AML-193 (cell line): ENCODE measurements around the gene PLCE1.
"Not testable (repeated sequence)": the region's sequence is repeated elsewhere in the genome, so short reads cannot be mapped to it uniquely, and the experiment has no call there.

Experiments
- DNase-seq, 2 experiments: peaks; one replicate each; lab custom pipeline; 2025; lab: John Stamatoyannopoulos, UW

The PLCE1 gene

DNA sequence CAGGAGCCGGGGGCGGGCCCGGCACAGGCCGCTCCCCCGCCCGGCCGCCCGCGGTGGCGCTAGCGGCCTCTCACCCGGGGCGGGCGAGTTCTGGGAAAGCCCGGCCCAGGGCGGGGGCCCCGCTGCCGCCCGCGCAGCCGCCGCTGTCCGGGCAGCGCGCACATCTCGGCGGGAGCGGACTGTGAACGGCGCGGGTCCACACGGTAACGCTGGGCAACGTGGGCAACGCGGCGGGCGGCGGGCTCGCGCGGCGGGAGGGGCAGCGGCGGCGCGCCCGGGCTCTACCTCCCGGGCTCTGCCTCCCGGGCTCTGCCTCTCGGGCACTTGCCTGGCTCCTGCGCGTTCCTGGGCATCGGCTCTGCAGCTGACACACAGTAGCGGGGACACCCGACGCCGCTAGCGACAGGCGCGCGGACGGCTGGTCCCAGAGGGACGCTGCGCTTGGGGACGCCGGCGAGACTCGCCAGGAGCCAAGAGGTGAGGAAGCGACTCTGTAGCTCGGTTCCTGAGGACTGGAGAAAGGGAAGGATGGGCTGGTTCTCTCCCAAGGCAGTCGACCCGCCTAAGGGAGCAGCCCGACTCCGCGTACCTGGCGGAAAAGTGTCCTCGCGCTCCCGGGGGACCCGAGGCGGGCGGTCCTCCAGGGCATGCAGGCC is at the start of gene PLCE1:
Gene PLCE1, plus strand, starts transcription at position 150 of the 656 bp plus-strand sequence. CDS start 37,116 bp downstream, outside the sequence.
- no peak for DNase-seq

DNA sequence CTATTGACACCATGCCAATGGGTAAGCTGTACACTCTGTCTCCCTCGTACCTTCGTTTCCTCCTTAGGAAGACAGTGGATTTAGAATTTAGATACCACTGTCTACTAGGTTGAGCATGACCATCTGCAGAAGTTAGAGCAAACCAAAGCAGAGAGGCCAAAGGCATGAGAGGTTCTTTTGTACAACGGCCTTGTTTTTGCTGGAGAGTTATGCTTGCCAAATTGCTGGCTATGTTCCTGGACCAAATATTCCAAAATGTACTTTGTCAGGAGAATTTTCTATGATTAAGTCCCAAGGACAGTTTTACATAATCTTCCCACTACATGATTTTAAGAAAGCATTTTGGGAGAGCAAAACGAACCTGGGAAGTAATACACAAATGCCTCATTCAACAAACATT is 47.9 kb upstream of the PLCE1 start:
- no peak for DNase-seq

DNA sequence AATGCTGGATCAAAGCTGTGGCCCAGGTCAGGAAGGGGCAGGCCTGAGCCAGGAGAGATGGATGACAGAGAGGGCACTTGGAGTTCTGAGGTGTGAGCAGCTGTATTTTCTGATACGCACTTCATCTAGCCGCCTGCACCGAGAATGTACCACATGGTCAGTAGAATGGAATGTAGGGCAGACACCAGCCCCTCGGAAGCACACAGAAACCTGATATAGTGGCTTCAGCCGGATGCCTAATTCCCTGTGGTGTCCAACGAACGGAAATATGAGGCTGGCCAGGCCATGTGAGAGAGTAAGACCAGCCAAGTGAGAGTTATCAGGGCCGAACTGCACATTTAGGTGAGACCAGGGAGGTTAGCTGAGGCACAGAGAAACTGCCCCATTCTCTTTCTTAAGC is 46.7 kb upstream of the PLCE1 start:
- DNase-seq = no peak

DNA sequence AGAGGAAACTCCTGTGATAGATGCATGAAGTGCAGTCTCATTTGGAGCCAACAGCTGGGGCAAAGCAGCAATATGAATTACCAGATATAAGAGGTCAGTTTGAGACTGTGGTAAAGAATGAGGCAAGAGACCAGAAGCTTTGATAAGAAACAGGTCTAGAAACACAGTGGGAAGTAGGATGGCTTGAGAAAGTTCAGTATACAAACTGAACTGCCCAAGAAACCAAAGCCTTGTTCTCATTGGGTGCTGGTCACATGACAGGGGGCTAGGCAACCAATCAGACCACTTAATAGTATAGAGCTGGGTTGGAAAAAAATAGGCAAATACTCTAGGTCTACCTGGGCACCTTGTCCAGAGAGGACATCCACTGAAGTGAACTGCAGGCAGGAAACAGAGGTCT is 46.2 kb upstream of the PLCE1 start:
- DNase-seq = no peak

DNA sequence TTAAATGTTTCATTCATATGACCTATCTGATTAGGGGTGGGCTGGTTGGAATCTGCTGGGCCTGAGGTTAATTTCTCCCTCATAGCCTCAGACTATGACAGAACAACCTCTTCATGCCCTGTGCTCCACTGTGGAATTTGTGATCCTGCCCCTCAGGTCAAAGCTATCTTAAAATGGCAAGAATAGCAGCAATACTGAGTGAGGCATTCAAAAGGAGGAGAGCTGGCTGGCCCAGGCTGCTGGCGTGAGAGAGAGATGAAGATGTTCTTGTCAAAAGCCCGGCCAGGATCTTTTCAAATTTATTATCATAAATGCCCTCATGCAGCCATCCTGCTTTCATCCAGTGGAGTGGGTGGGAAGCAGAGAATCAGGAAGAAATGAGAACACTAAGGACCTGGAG is 41.8 kb upstream of the PLCE1 start:
- DNase-seq = no peak

DNA sequence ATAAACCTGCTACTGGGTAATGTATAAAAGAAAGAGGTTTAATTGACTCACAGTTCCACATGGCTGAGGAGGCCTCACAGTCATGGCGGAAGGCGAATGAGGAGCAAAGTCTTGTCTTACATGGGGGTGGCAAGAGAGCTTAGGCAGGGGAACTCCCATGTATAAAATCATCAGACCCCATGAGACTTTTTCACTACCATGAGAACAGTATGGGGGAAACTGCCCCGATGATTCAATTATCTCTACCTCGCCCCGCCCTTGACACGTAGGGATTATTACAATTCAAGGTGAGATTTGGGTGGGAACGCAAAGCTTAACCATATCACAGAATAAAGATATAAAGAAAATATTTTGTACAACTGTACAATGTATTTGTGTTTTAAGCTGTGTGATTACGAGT is 39.4 kb upstream of the PLCE1 start:
- no peak for DNase-seq

DNA sequence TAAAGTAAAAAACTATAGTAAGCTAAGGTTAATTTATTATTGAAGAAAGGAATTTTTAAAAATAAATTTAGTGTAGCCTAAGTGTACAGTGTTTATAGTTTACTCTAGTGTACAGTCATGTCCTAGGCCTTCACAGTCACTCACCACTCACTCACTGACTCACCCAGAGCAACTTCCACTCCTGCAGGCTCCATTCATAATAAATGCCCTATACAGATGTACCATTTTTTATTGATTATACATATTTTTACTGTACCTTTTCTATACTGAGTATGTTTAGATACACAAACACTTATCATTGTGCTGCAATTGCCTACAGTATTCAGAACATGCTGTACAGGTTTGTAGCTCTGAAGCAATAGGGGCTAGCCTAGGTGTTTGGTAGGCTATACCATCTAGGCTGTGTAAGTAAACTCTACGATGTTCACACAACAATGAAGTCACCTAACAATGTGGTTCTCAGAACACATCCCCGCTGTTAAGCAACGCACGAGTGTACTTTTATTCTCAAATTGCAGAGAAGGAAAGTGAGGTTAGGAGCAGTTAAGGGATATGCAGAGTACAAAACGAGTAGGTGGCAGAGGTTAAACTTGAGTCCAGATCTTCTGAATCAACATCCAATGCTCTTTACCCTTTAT is 38.9 kb upstream of the PLCE1 start:
- DNase-seq = no peak

DNA sequence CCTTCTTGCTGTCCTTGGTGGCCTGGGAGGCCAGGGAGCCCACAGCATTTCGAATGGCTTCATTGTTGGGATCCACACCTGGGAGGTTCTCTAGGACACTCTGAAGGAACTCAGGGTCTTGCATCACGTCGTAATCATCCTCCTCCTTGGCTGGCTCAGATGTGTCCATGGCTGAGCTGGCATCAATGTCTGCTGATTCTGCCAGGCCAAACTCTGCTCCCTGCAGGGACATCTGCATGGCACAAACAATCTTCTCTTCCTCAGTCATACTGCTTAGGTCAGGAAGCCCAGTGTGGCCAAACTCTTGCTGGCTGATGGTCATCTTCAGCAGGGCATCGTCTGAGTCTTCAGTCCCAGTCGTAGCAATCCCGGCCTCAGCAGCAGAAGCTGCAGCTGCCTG is 34.9 kb upstream of the PLCE1 start:
- DNase-seq = no peak

DNA sequence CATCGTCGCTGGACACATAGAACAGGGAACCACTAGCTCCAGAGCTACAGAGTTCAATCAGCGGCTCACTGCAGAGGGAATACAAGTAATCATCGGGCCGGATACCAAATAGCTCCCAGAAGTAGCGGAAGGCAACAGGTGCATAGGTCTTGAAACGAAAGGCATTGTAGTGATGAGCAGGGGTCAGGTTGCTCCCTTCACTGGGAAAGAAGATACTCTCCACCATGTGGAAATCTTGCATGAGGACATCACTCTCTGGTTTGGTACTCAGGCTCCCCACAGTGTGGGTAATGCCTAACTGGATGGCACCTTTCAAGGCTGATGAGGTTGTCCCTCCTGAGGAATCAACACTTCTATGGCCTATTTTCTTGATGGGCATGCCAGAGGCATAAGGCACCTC is 32.7 kb upstream of the PLCE1 start:
- DNase-seq = not testable (repeated sequence)

DNA sequence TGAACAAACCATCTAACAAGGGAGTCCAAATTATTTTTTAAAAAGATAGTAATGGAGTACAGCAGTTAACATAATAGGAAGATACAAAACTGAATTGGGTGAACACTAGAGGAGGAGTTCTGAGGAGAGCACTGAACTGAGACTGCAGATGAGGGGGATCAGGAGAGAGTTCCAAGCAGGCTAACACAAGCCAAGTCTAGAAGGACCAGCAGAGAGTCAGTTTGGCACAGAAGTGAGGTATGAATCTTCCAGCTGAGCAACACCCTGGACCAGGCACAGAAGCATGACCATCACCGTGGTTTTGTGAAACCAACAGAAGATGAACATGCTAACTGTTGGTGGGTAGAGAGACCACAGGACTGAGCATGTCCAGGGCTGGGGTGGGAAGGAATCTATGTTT is 30.8 kb upstream of the PLCE1 start:
- DNase-seq = no peak

DNA sequence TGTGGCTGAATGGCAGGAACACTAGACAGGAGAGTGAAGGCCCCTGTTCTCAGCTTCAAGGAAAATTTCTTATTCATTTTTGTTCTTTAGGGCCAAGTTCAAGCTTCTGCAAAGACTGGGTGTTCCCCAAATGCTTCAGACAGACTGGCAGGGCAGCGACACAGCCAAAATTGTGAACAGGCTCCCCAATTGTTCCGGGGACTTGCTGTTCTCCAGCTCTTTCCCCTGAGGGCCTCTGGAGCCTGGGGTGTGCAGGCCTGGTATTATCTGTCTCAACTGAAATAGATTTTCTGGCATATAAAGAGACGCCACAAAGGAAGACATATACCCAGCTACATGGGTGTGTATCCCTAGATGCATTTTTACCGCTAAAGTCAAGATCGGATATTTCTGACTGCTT is 30.3 kb upstream of the PLCE1 start:
- no peak for DNase-seq

DNA sequence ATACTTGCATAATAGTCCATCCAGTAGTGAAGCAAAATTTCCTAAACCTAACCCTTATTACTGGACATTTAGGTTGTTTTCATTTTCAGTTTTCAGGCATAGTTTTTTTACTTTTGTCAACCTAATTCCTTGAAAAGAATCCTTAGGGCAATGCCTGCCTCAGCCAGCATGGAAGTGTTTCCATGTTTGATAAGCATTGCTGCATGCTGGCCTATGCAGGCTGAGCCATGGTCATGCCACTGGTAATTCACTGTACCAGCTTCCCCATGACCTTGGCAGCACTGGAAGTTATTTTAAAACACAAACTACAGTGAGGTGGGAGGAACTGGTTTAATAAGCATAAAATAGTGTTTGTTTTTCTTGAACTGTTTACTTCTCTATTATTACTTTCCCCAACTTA is 27.8 kb upstream of the PLCE1 start:
- no peak for DNase-seq

DNA sequence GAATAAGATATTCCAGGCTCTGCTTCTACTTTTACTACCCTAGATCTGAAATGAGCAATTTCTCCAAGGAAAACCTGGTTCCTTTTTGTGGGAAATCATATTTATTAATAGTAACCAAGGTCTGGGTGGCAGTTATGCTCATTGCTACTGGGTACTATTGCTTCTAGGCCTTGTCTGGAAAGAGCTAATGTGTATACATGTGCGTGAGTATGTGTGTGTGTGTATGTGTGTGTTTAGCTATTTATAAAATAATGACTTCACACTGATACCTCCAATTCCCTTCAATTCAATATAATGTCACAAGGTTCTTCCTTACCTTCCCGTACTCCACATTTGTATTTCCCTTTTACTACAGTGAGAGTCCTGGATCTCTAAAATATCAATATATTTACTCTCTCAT is 26.0 kb upstream of the PLCE1 start:
- no peak for DNase-seq

DNA sequence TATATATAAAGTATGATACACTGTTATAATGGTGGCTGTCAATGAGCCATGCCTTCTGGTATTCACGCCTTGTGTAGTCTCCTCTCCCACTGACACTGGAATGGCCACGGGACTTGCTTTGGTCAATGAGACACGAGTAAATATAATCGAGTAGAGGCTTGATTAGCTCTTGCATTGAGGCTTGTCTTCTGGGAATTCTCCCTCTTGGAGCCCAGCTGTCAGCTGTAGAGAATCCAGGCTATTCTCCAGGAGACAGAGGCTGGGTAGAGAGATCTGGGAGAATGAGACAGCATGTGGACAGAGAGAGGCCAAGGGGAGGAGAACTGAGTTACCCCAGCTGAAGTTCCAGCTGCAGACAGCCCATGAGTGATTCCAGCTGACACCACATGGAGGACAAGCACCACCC is 25.2 kb upstream of the PLCE1 start:
- DNase-seq = no peak

DNA sequence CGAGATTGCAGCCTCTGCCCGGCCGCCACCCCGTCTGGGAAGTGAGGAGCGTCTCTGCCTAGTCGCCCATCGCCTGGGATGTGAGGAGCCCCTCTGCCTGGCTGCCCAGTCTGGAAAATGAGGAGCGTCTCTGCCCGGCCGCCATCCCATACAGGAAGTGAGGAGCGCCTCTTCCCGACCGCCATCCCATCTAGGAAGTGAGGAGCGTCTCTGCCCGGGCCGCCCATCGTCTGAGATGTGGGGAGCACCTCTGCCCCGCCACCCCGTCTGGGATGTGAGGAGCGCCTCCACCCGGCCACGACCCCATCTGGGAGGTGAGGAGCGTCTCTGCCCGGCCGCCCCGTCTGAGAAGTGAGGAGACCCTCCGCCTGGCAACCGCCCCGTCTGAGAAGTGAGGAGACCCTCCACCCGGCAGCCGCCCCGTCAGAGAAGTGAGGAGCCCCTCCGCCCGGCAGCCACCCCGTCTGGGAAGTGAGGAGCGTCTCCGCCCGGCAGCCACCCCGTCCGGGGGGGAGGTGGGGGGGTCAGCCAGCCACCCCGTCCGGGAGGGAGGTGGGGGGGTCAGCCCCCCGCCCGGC is 23.2 kb upstream of the PLCE1 start:
- not testable (repeated sequence) for DNase-seq

DNA sequence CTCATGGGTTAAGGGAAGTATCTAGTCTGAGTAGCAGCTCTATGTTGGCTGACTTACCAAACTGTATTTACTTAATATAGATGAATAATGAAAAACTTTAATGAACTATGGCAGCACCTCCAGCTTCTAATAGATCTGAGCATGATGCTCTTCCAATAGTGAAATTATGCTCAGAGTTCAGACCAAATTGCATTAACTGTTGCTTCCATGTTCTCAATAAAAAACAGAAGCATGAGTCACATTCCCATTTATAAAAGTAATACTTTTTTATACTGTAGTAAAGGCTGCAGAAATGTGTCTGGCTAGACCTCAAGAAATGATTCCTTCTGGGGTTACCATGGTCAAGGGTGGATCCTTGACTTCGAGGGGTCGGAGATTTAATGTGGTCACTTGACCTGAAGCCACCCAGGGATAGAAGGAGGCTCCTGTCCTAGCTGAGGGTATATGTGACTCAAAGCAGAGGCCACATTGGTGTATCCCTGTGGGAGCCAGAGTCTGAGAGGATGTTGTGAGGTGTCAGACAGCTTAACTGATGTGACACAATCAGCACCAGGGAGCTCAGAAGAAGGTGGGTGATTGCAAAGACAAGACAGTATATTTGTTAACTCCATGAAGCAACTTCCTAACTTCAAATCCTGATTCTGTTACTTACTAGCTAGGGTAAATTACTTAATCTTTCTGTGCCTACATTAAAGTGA is 19.8 kb upstream of the PLCE1 start:
- DNase-seq = no peak

DNA sequence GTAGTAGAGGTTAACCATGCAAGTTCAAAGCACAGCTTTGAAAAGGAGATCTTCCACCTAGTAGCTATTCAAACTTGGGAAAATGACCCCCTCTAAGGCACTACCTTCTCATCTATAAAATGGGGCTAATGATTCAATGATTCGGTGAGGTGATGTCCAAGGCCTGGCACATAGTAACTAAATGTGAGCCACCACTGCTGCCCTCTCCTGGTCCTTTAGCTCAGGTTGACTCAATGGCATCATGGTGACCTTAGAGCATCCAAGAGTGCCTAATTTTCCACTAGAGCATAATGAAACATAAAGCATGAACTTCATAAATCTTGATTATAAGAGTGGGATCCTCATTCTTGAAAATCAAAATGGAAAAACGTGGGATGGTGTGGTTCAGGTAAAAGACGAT is 16.3 kb upstream of the PLCE1 start:
- no peak for DNase-seq

DNA sequence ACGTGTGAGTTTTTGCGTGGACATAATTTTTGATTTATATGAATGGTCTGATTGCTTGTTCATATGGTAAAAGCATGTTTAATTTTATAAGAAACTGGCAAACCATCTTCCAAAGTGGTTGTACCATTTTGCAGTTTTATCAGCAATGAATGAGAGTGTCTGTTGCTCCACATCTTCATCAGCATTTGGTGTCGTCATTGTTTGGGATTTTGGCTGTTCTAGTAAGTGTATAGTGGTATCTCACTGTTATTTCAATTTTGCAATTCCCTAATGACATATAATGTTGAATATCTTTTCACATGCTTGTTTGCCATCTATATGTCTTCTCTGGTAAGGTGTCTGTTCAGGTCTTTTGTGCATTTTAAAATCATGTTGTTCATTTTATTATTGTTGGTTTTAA is 13.2 kb upstream of the PLCE1 start:
- DNase-seq = no peak

DNA sequence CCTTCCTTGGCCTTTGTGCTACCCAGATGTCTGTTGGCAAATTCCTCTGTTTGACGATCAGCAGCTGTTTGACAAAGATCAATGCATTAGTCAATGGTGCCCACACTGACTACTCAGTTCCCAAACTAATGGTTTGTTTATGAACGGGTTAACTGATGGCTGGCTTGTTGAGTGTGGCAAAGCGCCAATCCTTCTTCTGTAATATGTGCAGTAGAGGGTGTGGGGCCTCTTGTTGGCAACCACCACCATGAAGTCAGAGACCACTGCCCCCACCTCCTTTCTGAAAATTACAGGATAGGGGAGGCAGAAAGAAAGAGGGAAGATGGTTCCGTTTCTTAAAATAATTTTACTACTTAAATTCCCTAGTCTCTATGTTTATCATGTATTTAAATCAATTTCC is 2.6 kb upstream of the PLCE1 start:
- DNase-seq = no peak

DNA sequence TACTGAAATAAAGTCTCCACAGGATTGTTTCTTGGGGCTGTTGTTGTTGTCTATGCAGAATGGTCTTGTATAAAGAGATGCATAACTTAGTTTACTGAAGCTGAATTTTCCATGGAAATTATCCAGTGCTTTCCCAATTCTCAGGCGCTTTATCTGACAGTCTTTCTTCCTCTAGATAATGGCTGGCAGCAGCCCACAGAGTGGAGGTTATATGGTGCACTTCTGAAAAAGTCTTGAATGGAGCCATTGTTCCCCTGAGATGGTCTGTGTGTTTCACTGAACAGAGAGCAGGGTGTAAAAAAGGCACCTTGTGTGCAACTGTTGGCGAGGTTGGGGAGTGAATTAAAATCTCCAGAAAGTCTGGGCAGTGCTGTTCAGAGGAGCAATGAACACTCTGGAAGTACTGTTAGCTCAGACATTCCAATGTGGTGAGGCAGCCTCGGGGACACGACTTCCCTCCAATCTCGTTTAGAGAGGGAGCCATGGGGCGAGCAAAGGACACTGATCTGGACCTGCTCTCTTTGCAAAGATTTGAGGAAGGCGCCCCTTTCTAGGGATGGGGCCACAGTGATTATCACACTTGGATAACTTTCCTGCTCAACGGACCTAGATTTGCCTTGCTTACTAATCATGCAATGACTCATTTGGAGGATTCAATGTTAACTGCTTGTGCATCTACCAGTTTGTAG is 2.0 kb upstream of the PLCE1 start:
- DNase-seq = no peak

DNA sequence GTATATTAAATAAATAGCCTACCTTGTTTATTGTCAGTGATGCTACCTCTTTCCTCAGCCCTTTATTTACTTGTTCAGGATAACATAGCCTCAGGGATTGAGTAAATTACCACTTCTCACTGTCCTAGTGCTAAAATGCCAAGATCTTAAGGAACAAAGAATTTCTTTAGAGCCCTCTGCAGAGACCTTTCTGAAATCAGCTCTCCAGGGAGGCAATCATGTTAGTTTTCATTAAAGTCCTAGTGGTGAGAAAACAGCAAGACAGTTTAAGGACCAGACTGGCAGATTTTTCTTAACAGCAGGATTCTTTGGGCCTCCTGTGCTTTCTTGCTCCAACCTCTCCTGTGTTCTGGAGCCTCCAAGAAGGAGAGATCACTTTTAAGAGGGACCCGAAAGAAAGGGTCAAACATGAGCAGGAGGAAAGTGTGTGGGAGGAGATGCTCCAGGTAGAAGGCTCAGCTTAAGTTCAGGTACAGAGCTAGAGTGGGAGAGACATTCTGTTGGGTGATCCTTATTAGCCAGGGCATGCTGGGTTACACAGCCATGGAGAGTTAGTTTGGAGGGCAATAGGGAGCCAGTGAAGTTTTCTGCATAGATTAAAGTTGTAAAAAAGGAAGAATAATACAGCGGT is 1.2 kb upstream of the PLCE1 start:
- no peak for DNase-seq

DNA sequence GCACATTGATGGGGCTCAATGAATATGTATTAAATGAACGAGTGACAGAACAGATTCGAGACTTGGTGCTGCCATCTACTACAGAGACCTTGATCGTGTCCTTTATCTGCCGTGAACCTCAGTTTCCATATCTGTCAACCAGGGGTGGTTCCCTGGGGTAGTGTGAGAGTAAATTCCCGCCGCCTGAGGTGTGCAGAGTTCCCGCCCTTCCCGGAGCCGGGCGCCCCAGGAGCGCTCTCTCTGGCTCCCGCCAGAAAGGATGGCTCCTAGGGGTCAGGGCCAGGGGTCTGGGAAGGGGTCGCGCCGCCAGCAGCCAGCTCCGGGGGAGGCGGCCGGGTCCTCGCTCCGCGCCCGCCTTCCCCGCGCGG is 333 bp upstream of the PLCE1 start:
- no peak for DNase-seq
